ENCODE measurements around the gene GABPB2. TPM values are rescaled to one million over a fixed set of nuclear protein-coding genes. Genes with fewer than 3 reads are reported as not detected.

Gene GABPB2
- total RNA-seq, 2 donors from 2014 or later = 4.3 to 9.1 TPM

DNA sequence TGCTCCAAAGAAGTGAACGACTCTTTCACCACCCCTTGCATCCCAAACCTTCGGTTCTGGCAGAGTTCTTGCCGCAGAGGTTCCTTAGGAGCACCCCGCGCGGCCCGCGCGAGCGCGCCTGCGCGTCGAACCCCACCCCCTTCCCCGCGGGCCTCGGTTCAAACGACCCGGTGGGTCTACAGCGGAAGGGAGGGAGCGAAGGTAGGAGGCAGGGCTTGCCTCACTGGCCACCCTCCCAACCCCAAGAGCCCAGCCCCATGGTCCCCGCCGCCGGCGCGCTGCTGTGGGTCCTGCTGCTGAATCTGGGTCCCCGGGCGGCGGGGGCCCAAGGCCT is 23.0 kb upstream of the GABPB2 start, which contains the start of gene C1orf56:
Gene C1orf56 (plus strand): TSS at position 161 of the 334 bp plus-strand sequence. CDS start 97 bp downstream, at position 258.
- Histone ChIP-seq H3K27ac (peak within 1 kb of the TSS; percentile 63 to 79 (median 72)), H3K4me1 (peaks cover 13% of the 10 kb centered on the region), H3K4me3 (peak within 1 kb of the TSS; percentile 35 to 53), H3K36me3 (replicated peaks in 1 of 2; ENCODE audit: insufficient read depth in 1 of 2, low read depth in 2 of 2) (peaks cover 0 to under 1% of the 10 kb centered on the region in 2 donors), H3K27me3 (no peaks in the 10 kb centered on the region), H3K9me3 (no peaks in the 10 kb centered on the region)
- intact Hi-C loops (cut with DNase I) = no loop called here
- DNase-seq = peak; percentile 57 to 77 (median 66)
- WGBS, 2 donors = 0% methylated on average over 1 to 29 of the region's 29 CpGs
- ATAC-seq = peak; percentile 76
- TF ChIP-seq CTCF (IDR thresholded peaks at IDR 0.05) (no peak), POLR2A (IDR thresholded peaks at IDR 0.05) (peak in 2 of 3 donors; percentile 5 to 57)

DNA sequence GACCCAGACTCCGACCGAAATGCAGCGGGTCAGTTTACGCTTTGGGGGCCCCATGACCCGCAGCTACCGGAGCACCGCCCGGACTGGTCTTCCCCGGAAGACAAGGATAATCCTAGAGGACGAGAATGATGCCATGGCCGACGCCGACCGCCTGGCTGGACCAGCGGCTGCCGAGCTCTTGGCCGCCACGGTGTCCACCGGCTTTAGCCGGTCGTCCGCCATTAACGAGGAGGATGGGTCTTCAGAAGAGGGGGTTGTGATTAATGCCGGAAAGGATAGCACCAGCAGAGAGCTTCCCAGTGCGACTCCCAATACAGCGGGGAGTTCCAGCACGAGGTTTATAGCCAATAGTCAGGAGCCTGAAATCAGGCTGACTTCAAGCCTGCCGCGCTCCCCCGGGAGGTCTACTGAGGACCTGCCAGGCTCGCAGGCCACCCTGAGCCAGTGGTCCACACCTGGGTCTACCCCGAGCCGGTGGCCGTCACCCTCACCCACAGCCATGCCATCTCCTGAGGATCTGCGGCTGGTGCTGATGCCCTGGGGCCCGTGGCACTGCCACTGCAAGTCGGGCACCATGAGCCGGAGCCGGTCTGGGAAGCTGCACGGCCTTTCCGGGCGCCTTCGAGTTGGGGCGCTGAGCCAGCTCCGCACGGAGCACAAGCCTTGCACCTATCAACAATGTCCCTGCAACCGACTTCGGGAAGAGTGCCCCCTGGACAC is 22.5 kb upstream of the GABPB2 start:
- Histone ChIP-seq H3K4me3 (peak overlapping the region; percentile 35 to 53), H3K27me3 (no peaks in the 10 kb centered on the region), H3K4me1 (peaks cover 13% of the 10 kb centered on the region), H3K27ac (peak overlapping the region; percentile 63 to 79 (median 72)), H3K9me3 (no peaks in the 10 kb centered on the region), H3K36me3 (replicated peaks in 1 of 2; ENCODE audit: insufficient read depth in 1 of 2, low read depth in 2 of 2) (peaks cover 0 to 5% of the 10 kb centered on the region in 2 donors)
- 0% methylated on average over 7 to 48 of the region's 48 CpGs for WGBS, 2 donors
- TF ChIP-seq POLR2A (IDR thresholded peaks at IDR 0.05) (peak; percentile 8 to 43 (median 40)), CTCF (IDR thresholded peaks at IDR 0.05) (peak in 4 of 7 experiments; percentile 42 to 65 (median 56))
- peak; percentile 83 for ATAC-seq
- intact Hi-C loops (cut with DNase I) = no loop called here
- DNase-seq = peak; percentile 71 to 85 (median 80)

DNA sequence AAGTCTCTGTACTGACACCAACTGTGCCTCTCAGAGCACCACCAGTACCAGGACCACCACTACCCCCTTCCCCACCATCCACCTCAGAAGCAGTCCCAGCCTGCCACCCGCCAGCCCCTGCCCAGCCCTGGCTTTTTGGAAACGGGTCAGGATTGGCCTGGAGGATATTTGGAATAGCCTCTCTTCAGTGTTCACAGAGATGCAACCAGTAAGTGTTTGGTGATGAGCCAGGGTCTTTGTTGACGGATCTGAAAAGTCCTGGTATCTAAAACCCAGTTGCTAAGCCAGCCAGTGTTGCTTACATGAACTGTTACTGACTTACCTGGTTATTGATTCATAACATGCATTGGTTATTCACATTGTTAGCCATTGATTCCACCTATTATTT is 21.9 kb upstream of the GABPB2 start:
- peaks cover 0 to 6% of the 10 kb centered on the region in 2 donors for H3K36me3 ChIP-seq (replicated peaks in 1 of 2; ENCODE audit: insufficient read depth in 1 of 2, low read depth in 2 of 2)
- intact Hi-C loops (cut with DNase I) = no loop called here
- H3K27me3 ChIP-seq = no peaks in the 10 kb centered on the region
- peak overlapping the region in 1 of 2 donors; percentile 35 for H3K4me3 ChIP-seq
- TF ChIP-seq CTCF (IDR thresholded peaks at IDR 0.05) (peak in 3 of 7 experiments; percentile 20 to 61 (median 22)), POLR2A (IDR thresholded peaks at IDR 0.05) (no peak)
- DNase-seq = no peak
- no peak for ATAC-seq
- peaks cover 13% of the 10 kb centered on the region for H3K4me1 ChIP-seq
- peak overlapping the region; percentile 63 to 79 (median 72) for H3K27ac ChIP-seq
- H3K9me3 ChIP-seq = no peaks in the 10 kb centered on the region
- 15% methylated on average over 3 of the region's 3 CpGs; no CpG with 5 or more reads in 1 of the 2 donors for WGBS, 2 donors

GRCh38 chr1:151049458-151049857 is 21.1 kb upstream of the GABPB2 start:
- Histone ChIP-seq H3K36me3 (replicated peaks in 1 of 2; ENCODE audit: insufficient read depth in 1 of 2, low read depth in 2 of 2) (peaks cover 0 to 11% of the 10 kb centered on the region in 2 donors), H3K27me3 (no peaks in the 10 kb centered on the region), H3K4me3 (no peak overlapping the region), H3K9me3 (no peaks in the 10 kb centered on the region), H3K4me1 (peaks cover 13% of the 10 kb centered on the region), H3K27ac (no peak overlapping the region)
- intact Hi-C loops (cut with DNase I) = no loop called here
- DNase-seq (no peak), ATAC-seq (no peak)
- TF ChIP-seq CTCF (IDR thresholded peaks at IDR 0.05) (no peak), POLR2A (IDR thresholded peaks at IDR 0.05) (no peak)
- 69 to 83% methylated on average over 3 to 5 of the region's 5 CpGs for WGBS, 2 donors

All from body of pancreas (tissue), 4 donors.